RCC 7860 (cell line): Measurements from ENCODE around the gene CANT1.

Experiments
- DNase-seq: peaks from one replicate; pipeline ENCODE4 v3.0.0-alpha.2; 2015; ENCODE audit warnings: low spot score
- FAIRE-seq: peaks from 2 replicates; lab custom pipeline; 2012; peaks lifted over from hg19 to GRCh38; lab: Jason Lieb, UNC

Gene CANT1

GRCh38 chr17:79011451-79012147 lies 2.0 kb upstream of the CANT1 start:
- no peak for FAIRE-seq
- peak; percentile 47 for DNase-seq

GRCh38 chr17:79010304-79010646 lies 711 bp upstream of the CANT1 start:
- DNase-seq (no peak), FAIRE-seq (no peak)

- no peak for DNase-seq
- FAIRE-seq, result no peak
These were observed 737 bp downstream of the CANT1 start for GRCh38 chr17:79008666-79009387.

DNA sequence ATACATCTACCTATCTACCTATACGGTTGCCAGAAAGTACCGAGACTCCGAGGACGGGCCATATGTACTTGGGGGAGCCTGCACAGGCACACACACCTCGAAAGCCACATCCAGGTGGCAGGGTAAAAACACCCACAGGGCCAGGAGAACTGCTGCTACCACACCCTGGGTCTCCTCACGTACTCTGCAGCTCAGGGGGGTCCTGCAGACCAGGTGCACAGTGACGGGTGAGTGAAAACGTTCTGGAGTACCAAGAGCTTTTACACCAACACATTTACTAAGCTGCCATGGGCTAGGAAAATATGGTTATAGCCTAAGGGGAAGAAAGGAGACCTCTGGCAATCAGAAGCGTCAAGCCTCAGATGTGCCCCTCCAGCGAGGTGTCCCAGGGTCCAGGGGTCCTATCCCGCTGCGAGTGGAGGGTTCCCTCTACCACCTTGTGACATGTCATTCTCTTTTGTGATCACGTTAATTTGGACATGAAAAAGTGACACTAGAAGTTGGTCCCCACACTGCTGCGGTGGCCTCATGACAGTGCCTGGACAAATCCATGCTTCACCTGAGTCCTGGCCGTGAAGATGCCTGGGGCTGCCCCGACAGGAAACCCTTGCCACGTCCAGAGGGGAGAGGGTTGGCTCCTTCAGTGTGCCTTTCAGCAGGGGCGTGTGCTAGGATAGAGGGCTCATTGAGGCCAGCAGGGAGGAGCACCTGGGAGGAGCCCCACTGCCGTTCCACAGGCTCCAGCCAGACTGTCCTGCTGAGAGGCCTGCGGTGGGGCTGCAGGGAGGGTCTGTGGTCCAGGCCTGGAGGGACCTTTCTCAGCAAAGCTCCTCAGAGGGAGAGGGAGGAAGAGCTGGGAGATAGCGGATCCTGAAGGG lies 1.8 kb downstream of the CANT1 start:
- DNase-seq, result no peak

GRCh38 chr17:79006794-79007503 lies 2.6 kb downstream of the CANT1 start:
- FAIRE-seq, result no peak

More for the DNA sequence above, 1.8 kb downstream of the CANT1 start:
- no peak for FAIRE-seq

GRCh38 chr17:79006046-79006445 lies 3.5 kb downstream of the CANT1 start:
- DNase-seq, result no peak
- FAIRE-seq, result no peak

More at GRCh38 chr17:79006794-79007503, 2.6 kb downstream of the CANT1 start:
- no peak for DNase-seq

- FAIRE-seq (no peak), DNase-seq (no peak)
These were observed 4.3 kb downstream of the CANT1 start for GRCh38 chr17:79005063-79005861.

GRCh38 chr17:79003661-79004411 lies 5.7 kb downstream of the CANT1 start:
- DNase-seq, result no peak
- FAIRE-seq, result no peak

GRCh38 chr17:79002796-79003593 lies 6.6 kb downstream of the CANT1 start:
- FAIRE-seq (no peak), DNase-seq (no peak)

DNA sequence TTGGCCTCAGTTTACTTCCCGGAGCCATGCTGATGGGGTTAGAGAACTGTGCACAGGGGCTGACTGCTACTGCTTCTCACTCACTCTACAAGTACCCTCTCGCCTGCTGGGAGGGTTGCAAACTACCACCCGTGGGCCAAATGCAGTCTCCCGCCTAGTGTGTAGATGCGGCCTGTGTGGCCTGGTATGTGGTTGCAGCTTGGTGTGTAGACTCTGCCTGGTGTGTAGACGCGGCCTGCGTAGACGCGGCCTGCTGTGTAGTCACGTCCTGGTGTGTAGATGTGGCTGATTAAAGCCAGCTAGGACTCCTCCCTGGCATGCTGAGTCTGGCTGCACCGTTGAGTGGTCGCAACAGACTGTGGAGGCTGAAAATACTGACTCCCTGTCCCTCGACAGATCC lies 7.3 kb downstream of the CANT1 start:
- no peak for DNase-seq
- no peak for FAIRE-seq

DNA sequence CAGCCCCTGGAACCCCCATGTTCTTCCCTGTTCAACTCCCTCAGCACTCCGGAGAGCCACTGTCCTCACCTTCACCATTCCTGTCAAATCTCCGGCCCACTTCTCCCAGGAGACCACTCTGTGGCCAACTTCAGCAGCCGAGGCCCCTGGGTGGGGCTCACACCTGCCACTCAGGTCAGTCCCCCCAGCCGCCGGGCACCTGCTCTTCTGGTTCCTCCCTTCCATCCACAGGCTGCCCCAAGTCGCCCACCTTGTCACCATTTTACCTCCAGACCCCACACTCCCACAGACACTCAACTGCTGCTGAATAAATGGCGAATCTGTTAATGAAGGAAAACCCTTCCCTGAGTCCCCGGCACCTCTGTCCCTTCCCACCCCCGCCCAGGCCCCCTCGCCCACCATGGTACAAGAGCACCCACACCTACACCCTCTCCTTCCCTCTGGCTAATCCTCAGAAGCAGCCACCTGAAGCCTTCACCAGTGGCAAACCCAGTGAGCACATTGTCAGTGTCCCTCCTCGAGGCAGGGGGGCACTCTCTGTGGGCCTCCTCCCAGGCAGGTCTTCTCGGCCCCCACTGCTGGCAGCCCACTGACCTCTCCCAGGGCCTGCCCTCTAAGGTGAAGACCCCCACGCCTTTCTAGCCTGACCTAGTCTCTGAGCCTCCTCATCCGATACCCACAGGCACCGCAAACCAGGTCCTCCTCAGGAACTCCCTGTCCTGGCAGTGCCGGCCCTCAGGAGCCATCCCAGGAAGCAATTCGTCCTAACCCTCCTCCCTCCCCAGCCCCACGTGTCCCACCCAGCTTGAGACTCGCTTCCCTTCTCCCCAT lies 8.2 kb downstream of the CANT1 start:
- FAIRE-seq (no peak), DNase-seq (no peak)

DNA sequence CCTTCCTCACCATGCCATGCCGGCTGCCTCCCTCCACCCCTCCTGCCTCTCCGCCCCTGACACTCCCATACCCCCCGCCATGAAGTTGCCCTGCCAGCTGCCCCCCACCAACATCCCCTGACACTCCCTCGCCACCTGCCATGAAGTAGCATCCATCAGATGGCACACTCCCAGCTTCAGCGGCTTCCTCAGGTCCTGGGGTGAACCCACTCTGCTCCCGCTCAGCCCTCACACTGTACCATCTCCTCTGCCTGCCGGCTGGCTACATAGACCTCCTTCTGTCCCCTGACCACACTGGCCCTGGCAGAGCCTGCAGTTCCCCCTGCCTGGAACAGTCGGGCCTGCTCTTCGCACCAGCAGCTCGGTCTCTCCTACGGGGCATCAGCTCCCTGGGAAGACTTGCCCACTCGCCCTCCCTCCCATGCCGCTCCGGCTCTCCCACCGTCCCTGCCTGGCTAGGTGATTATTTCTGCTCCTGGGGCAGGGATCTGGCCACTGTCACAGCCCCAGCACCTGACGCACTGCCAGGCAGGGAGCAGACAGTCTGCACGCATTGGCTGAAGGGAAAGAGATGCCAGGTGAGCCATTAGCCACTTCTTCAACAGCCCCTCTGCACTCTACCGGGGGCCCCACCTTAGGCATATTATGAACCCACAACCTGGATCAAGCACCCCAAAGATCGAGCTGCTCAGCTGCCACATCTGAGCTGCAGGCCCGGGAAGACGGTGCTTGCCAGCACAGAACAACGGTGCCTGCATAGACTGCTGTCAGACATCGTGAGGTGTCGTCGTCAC lies 9.0 kb downstream of the CANT1 start:
- DNase-seq (no peak), FAIRE-seq (no peak)

- no peak for FAIRE-seq
These were observed 9.6 kb downstream of the CANT1 start for GRCh38 chr17:78999947-79000395.

DNA sequence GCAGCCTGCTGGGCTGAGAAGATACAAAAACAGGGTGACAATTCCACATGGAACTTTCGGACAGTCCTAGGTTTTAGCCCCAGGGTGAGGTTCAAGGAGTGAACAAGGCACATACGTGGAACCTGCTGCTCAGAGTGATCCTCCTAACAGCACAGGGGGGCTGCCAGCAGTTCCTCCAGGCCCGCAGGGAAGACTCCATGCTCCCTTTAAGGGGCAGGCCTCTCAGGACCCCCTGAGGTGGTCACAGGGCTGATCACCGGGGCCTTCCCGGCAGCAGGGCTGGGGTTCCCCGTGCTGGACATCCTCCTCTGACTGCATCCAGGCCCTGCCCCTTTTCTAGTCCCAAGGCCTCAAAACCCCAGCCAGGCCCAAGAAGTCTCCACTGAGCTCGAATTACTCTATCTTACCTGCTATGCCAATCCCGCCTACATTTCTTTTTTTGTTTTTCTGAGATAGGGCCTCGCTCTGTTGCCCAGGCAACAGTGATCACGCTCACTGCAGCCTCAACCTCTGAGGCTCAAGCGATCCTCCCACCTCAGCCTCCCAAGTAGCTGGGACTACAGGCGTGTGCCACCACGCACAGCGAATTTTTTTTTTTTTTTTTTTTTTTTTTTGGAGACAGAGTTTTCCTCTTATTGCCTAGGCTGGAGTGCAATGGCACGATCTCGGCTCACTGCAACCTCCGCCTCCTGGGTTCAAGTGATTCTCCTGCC lies 10.4 kb downstream of the CANT1 start:
- DNase-seq (no peak), FAIRE-seq (no peak)

More at GRCh38 chr17:78999947-79000395, 9.6 kb downstream of the CANT1 start:
- DNase-seq, result no peak

GRCh38 chr17:78998311-78999055 lies 11.1 kb downstream of the CANT1 start:
- DNase-seq, result no peak

More at GRCh38 chr17:78998311-78999055, 11.1 kb downstream of the CANT1 start:
- no peak for FAIRE-seq
